Neuronal stem cell (in vitro differentiated cells): ENCODE measurements around the gene EFNA5.

Experiments
- DNase-seq: peaks from one replicate; pipeline ENCODE4 v3.0.0-alpha.2; 2013; ENCODE audit warnings: low spot score
- H2AFZ ChIP-seq: one replicate; pipeline ENCODE4 v1.6.1; 2013; ENCODE audit warnings: mild to moderate bottlenecking, low read length, inconsistent platforms
- H2AK5ac ChIP-seq: 2 replicates; pipeline ENCODE4 v1.6.1; 2013; ENCODE audit warnings: low read depth, mild to moderate bottlenecking, inconsistent platforms, low read length, moderate library complexity, mixed read lengths
- H2BK120ac ChIP-seq: 2 replicates; pipeline ENCODE4 v1.6.1; 2013; ENCODE audit warnings: low read depth, mild to moderate bottlenecking, inconsistent platforms, low read length, moderate library complexity, mixed read lengths
- H2BK12ac ChIP-seq: one replicate; pipeline ENCODE4 v1.6.1; 2013; ENCODE audit warnings: low read length, inconsistent platforms
- H2BK15ac ChIP-seq: 2 replicates; pipeline ENCODE4 v1.6.1; 2013; ENCODE audit warnings: mild to moderate bottlenecking, low read length, inconsistent platforms, mixed read lengths
- H2BK5ac ChIP-seq: one replicate; pipeline ENCODE4 v1.6.1; 2013; ENCODE audit warnings: inconsistent platforms, mild to moderate bottlenecking, low read length, moderate library complexity
- H3K14ac ChIP-seq: one replicate; pipeline ENCODE4 v1.6.1; 2013; ENCODE audit warnings: low read length, inconsistent platforms
- H3K18ac ChIP-seq: 2 replicates; pipeline ENCODE4 v1.6.1; 2013; ENCODE audit warnings: low read length, inconsistent platforms
- H3K23ac ChIP-seq: 2 replicates; pipeline ENCODE4 v1.6.1; 2013; ENCODE audit warnings: low read depth, mild to moderate bottlenecking, mixed read lengths, low read length, inconsistent platforms; ENCODE audit not compliant: poor library complexity
- H3K27ac ChIP-seq: replicated peaks from 3 replicates; pipeline ENCODE4 v1.5.1; 2013; ENCODE audit warnings: low read length, inconsistent platforms
- H3K27me3 ChIP-seq, 3 experiments: 2 replicates each; pipeline ENCODE4 v1.6.1; 2013; ENCODE audit warnings: low read length in 3 of 3, mild to moderate bottlenecking in 2 of 3, inconsistent platforms in 1 of 3, low read depth in 1 of 3, mixed read lengths in 1 of 3, moderate library complexity in 1 of 3; ENCODE audit not compliant: control insufficient read depth in 3 of 3, insufficient read depth in 3 of 3
- H3K36me3 ChIP-seq, 2 donors: replicated peaks in 1 of 2; 2 replicates each; pipeline ENCODE4 v1.6.1; 2013; ENCODE audit warnings: low read length in 2 of 2; ENCODE audit not compliant: control insufficient read depth in 2 of 2, insufficient read depth in 2 of 2
- H3K4ac ChIP-seq: 2 replicates; pipeline ENCODE4 v1.6.1; 2013; ENCODE audit warnings: inconsistent platforms, mild to moderate bottlenecking, low read length, moderate library complexity
- H3K4me1 ChIP-seq, 2 donors: 1 replicate in 1 of 2; 2 replicates in 1 of 2; pipeline ENCODE4 v1.6.1; 2013; ENCODE audit warnings: low read length in 2 of 2, low read depth in 1 of 2; ENCODE audit not compliant: control insufficient read depth in 2 of 2, insufficient read depth in 1 of 2
- H3K4me2 ChIP-seq: one replicate; pipeline ENCODE4 v1.6.1; 2013; ENCODE audit warnings: mild to moderate bottlenecking, low read length, inconsistent platforms; ENCODE audit not compliant: insufficient read depth, poor library complexity, severe bottlenecking
- H3K4me3 ChIP-seq, 2 donors: 2 replicates each; pipeline ENCODE4 v1.5.1; 2013; ENCODE audit warnings: low read length in 2 of 2, mild to moderate bottlenecking in 2 of 2, inconsistent platforms in 1 of 2, moderate library complexity in 1 of 2
- H3K79me1 ChIP-seq: one replicate; pipeline ENCODE4 v1.6.1; 2013; ENCODE audit warnings: low read depth, mild to moderate bottlenecking, inconsistent platforms, low read length, moderate library complexity
- H3K9ac ChIP-seq: one replicate; pipeline ENCODE4 v1.6.1; 2013; ENCODE audit warnings: mild to moderate bottlenecking, low read depth, low read length, inconsistent platforms; ENCODE audit not compliant: poor library complexity
- H3K9me3 ChIP-seq, 2 donors: replicated peaks in 1 of 2; 2 replicates each; pipeline versions ENCODE3 to v1.6.1; 2013; ENCODE audit warnings: low read length in 2 of 2, mild to moderate bottlenecking in 2 of 2, inconsistent platforms in 1 of 2, low read depth in 1 of 2, mixed read lengths in 1 of 2, moderate library complexity in 1 of 2; ENCODE audit not compliant: control insufficient read depth in 2 of 2, insufficient read depth in 1 of 2
- H4K8ac ChIP-seq: one replicate; pipeline ENCODE4 v1.6.1; 2013; ENCODE audit warnings: low read depth, mild to moderate bottlenecking, inconsistent platforms, low read length, moderate library complexity
- H4K91ac ChIP-seq: one replicate; pipeline ENCODE4 v1.6.1; 2013; ENCODE audit warnings: low read length, low read depth, mild to moderate bottlenecking, inconsistent platforms; ENCODE audit not compliant: poor library complexity
- WGBS, 2 donors: extraction: QIAGEN DNeasy Blood & Tissue Kit; methylation state at CpG; one replicate each; pipeline ENCODE4 v1.1.7; 2013; ENCODE audit warnings: missing lambda C conversion rate in 2 of 2, mixed read lengths in 1 of 2; ENCODE audit not compliant: insufficient read length in 2 of 2, insufficient replicate concordance in 1 of 2; ENCODE audit errors: extremely low coverage in 2 of 2; 5-methylcytosine and 5-hydroxymethylcytosine counted together

EFNA5 gene

DNA sequence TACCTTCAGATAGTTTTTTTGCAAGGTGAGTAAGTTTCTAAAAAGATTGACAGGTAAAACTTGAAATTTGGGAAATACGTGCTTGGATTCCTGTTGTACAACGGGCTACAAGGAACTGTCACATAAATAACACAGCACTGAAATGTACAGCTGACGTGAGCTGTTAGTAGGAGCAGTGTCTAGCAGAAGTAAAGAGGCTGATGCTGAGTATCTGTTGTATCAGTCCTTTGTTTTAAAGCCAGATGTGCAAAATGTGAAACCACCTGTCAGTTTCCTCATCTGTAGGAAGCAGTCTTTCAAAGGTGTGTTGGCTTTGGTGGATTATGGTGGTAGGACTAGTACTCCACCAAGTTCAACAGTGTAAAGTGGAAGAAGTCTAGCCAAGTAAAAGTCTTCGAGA lies 122.3 kb downstream of the EFNA5 start:
- no peak overlapping the region for H2BK15ac ChIP-seq
- peaks cover 3% of the 10 kb centered on the region for H3K79me1 ChIP-seq
- H3K36me3 ChIP-seq: peaks cover 1 to 11% of the 10 kb centered on the region in 2 donors
- no peak overlapping the region for H3K4me2 ChIP-seq
- H3K27ac ChIP-seq: no peak overlapping the region
- no peak overlapping the region for H3K14ac ChIP-seq
- no peak overlapping the region for H2BK120ac ChIP-seq
- no peak overlapping the region for H3K18ac ChIP-seq
- no peak overlapping the region for H2AFZ ChIP-seq
- no CpG with 5 or more reads among the region's 4 CpGs for WGBS, 2 donors
- no peaks in the 10 kb centered on the region for H3K27me3 ChIP-seq
- no peak overlapping the region for H3K4ac ChIP-seq
- DNase-seq: no peak
- H2AK5ac ChIP-seq: no peak overlapping the region
- no peak overlapping the region for H4K8ac ChIP-seq
- H3K9me3 ChIP-seq: no peaks in the 10 kb centered on the region
- H2BK5ac ChIP-seq: no peak overlapping the region
- peaks cover 19 to 24% of the 10 kb centered on the region in 2 donors for H3K4me1 ChIP-seq
- no peak overlapping the region for H2BK12ac ChIP-seq
- H4K91ac ChIP-seq: no peak overlapping the region
- H3K23ac ChIP-seq: no peak overlapping the region
- no peak overlapping the region for H3K4me3 ChIP-seq
- H3K9ac ChIP-seq: no peak overlapping the region

DNA sequence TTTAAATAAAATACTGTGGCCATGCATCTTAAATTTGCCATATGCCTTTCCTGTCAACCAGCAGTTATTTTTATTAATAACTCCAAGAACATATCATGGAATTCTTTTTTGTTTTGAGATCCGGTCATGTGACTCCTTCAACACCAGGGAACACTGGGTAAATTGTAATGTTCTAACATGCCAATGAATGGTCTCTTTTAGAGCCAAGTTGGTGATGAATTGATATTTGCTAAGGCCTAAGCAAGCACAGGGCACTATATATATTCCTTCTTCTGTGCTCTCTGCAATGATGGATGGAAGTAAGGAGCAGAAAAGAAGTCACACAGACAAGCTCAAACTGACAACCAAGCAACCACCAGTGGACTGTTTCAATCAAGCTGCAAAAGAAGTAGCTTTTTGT lies 124.0 kb downstream of the EFNA5 start:
- Histone ChIP-seq H3K4me2 (no peak overlapping the region), H3K9me3 (no peaks in the 10 kb centered on the region), H3K4me3 (no peak overlapping the region), H4K8ac (no peak overlapping the region), H3K4ac (no peak overlapping the region), H2AFZ (no peak overlapping the region), H3K4me1 (peaks cover 15 to 36% of the 10 kb centered on the region in 2 donors), H2BK12ac (no peak overlapping the region), H3K27ac (no peak overlapping the region), H2BK5ac (no peak overlapping the region), H4K91ac (no peak overlapping the region), H2BK120ac (no peak overlapping the region), H3K27me3 (no peaks in the 10 kb centered on the region), H3K23ac (no peak overlapping the region), H3K36me3 (peaks cover 0 to 11% of the 10 kb centered on the region in 2 donors), H2BK15ac (no peak overlapping the region), H3K14ac (no peak overlapping the region), H2AK5ac (no peak overlapping the region), H3K18ac (no peak overlapping the region), H3K79me1 (peaks cover 5% of the 10 kb centered on the region), H3K9ac (no peak overlapping the region)
- WGBS, 2 donors: no CpG with 5 or more reads among the region's 1 CpG
- DNase-seq: no peak

DNA sequence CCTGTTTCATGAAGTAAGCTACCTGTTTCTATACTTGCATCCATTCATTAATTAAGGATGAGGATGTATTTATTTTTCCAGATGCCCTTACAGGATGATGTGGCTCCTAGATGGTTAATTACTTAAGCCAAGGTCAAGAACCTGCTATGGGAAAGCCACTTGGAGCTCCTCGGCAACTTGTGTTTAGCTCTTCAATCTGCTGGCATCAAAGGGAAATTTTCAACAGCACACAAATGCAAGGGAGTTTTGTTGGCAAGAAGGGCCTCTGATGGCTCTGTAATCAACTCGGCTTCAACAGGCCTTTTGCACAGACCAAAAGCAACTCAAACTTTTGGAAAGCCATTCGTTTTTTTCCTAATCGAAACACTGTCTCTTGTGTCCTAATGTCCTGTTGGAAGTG lies 125.3 kb downstream of the EFNA5 start:
- Histone ChIP-seq H3K4me3 (no peak overlapping the region), H3K18ac (no peak overlapping the region), H3K23ac (no peak overlapping the region), H3K4ac (no peak overlapping the region), H2AFZ (no peak overlapping the region), H3K4me2 (no peak overlapping the region), H2BK15ac (no peak overlapping the region), H2BK12ac (no peak overlapping the region), H2AK5ac (no peak overlapping the region), H3K4me1 (peaks cover 15 to 43% of the 10 kb centered on the region in 2 donors), H3K79me1 (peaks cover 5% of the 10 kb centered on the region), H2BK120ac (no peak overlapping the region), H4K8ac (no peak overlapping the region), H3K14ac (no peak overlapping the region), H3K27ac (no peak overlapping the region), H3K9ac (no peak overlapping the region), H3K27me3 (no peaks in the 10 kb centered on the region), H4K91ac (no peak overlapping the region), H2BK5ac (no peak overlapping the region), H3K9me3 (no peaks in the 10 kb centered on the region), H3K36me3 (peaks cover 0 to 11% of the 10 kb centered on the region in 2 donors)
- no peak for DNase-seq
- no CpG with 5 or more reads among the region's 4 CpGs for WGBS, 2 donors

DNA sequence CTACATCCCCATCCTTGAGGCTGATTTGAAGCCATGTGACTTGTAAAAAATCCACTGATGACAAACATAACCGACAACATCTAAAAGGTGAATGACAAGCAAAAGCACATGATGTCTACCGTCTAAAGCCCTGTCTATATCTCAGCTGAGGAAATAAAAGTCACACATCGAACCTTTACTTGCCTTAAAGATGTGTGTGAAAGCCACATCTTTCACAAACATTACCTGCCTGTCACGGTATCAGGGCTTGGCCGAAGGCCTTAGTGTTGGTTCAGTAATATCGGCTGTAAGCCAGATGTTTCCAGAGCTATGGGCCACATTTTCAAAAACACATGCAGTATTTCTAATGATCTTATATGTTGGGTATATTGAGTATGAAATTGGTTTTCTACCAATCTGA lies 125.8 kb downstream of the EFNA5 start:
- H2BK120ac ChIP-seq: no peak overlapping the region
- no peak overlapping the region for H3K14ac ChIP-seq
- peaks cover 5% of the 10 kb centered on the region for H3K79me1 ChIP-seq
- H4K91ac ChIP-seq: no peak overlapping the region
- H3K4ac ChIP-seq: no peak overlapping the region
- H3K9me3 ChIP-seq: no peaks in the 10 kb centered on the region
- no peak overlapping the region for H3K27ac ChIP-seq
- WGBS, 2 donors: no CpG with 5 or more reads among the region's 6 CpGs
- peaks cover 16 to 48% of the 10 kb centered on the region in 2 donors for H3K4me1 ChIP-seq
- H3K9ac ChIP-seq: no peak overlapping the region
- H3K4me3 ChIP-seq: no peak overlapping the region
- H2BK5ac ChIP-seq: no peak overlapping the region
- DNase-seq: no peak
- no peaks in the 10 kb centered on the region for H3K27me3 ChIP-seq
- H2BK12ac ChIP-seq: no peak overlapping the region
- no peak overlapping the region for H4K8ac ChIP-seq
- H2AFZ ChIP-seq: no peak overlapping the region
- no peak overlapping the region for H2BK15ac ChIP-seq
- no peak overlapping the region for H2AK5ac ChIP-seq
- H3K23ac ChIP-seq: no peak overlapping the region
- no peak overlapping the region for H3K18ac ChIP-seq
- no peak overlapping the region for H3K4me2 ChIP-seq
- peaks cover 0 to 11% of the 10 kb centered on the region in 2 donors for H3K36me3 ChIP-seq
